ENCODE results near the gene ITPA. TPM values are rescaled to one million over a fixed set of nuclear protein-coding genes. Genes with fewer than 3 reads are reported as not detected.
A peak's percentile ranks its signal among the peaks of the same experiment; 100 is the strongest.

Gene ITPA
- total RNA-seq, 2 donors from 2014 or later, result 31.4 to 36.3 TPM

- 83 to 92% methylated on average over 5 to 13 of the region's 13 CpGs for WGBS, 2 donors
- ATAC-seq, result no peak
- Histone ChIP-seq H3K27me3 (no peaks in the 10 kb centered on the region), H3K9me3 (no peaks in the 10 kb centered on the region), H3K36me3 (replicated peaks in 1 of 2; ENCODE audit: insufficient read depth in 1 of 2, low read depth in 2 of 2) (no peaks in the 10 kb centered on the region), H3K4me3 (no peak overlapping the region), H3K4me1 (peaks cover 37% of the 10 kb centered on the region), H3K27ac (peak overlapping the region in 1 of 4 donors; percentile 77)
- TF ChIP-seq CTCF (IDR thresholded peaks at IDR 0.05) (no peak), POLR2A (IDR thresholded peaks at IDR 0.05) (no peak)
- intact Hi-C loops (cut with DNase I), result no loop called here
- DNase-seq, result peak in 1 of 4 donors; percentile 12
Measured at GRCh38 chr20:3166338-3166912, 42.9 kb upstream of the ITPA start.

- Histone ChIP-seq H3K27me3 (no peaks in the 10 kb centered on the region), H3K4me3 (no peak overlapping the region), H3K9me3 (no peaks in the 10 kb centered on the region), H3K27ac (peak overlapping the region in 2 of 4 donors; percentile 77 to 82), H3K36me3 (replicated peaks in 1 of 2; ENCODE audit: insufficient read depth in 1 of 2, low read depth in 2 of 2) (no peaks in the 10 kb centered on the region), H3K4me1 (peaks cover 40% of the 10 kb centered on the region)
- ATAC-seq (no peak), DNase-seq (peak in 1 of 4 donors; percentile 10)
- TF ChIP-seq POLR2A (IDR thresholded peaks at IDR 0.05), result no peak
- no peak for TF ChIP-seq CTCF (IDR thresholded peaks at IDR 0.05)
- WGBS, 2 donors, result 89 to 100% methylated on average over 1 to 9 of the region's 16 CpGs
- intact Hi-C loops (cut with DNase I), result no loop called here
Measured at GRCh38 chr20:3166913-3167342, 42.4 kb upstream of the ITPA start.

- ATAC-seq (peak; percentile 5), DNase-seq (no peak)
- no peaks in the 10 kb centered on the region for H3K36me3 ChIP-seq (replicated peaks in 1 of 2; ENCODE audit: insufficient read depth in 1 of 2, low read depth in 2 of 2)
- intact Hi-C loops (cut with DNase I), result no loop called here
- WGBS, 2 donors, result 15 to 37% methylated on average over 5 to 25 of the region's 25 CpGs
- H3K4me3 ChIP-seq, result peak overlapping the region; percentile 4 to 57
- H3K27ac ChIP-seq, result peak overlapping the region; percentile 62 to 82 (median 74)
- no peak for TF ChIP-seq CTCF (IDR thresholded peaks at IDR 0.05)
- no peak for TF ChIP-seq POLR2A (IDR thresholded peaks at IDR 0.05)
- H3K27me3 ChIP-seq, result no peaks in the 10 kb centered on the region
- H3K9me3 ChIP-seq, result no peaks in the 10 kb centered on the region
- H3K4me1 ChIP-seq, result peaks cover 42% of the 10 kb centered on the region
Measured at GRCh38 chr20:3167738-3168078, 41.6 kb upstream of the ITPA start.

GRCh38 chr20:3168079-3168828 lies 41.0 kb upstream of the ITPA start:
- peak in 1 of 7 experiments; percentile 5 for TF ChIP-seq CTCF (IDR thresholded peaks at IDR 0.05)
- peak; percentile 40 to 59 (median 54) for TF ChIP-seq POLR2A (IDR thresholded peaks at IDR 0.05)
- Histone ChIP-seq H3K4me3 (peak overlapping the region; percentile 4 to 57), H3K4me1 (peaks cover 41% of the 10 kb centered on the region), H3K36me3 (replicated peaks in 1 of 2; ENCODE audit: insufficient read depth in 1 of 2, low read depth in 2 of 2) (no peaks in the 10 kb centered on the region), H3K27ac (peak overlapping the region; percentile 62 to 82 (median 74)), H3K27me3 (no peaks in the 10 kb centered on the region), H3K9me3 (no peaks in the 10 kb centered on the region)
- ATAC-seq (peak; percentile 83), DNase-seq (peak; percentile 74 to 86 (median 82))
- intact Hi-C loops (cut with DNase I), result no loop called here
- 9 to 26% methylated on average over 9 to 38 of the region's 39 CpGs for WGBS, 2 donors

All from body of pancreas (tissue), 4 donors.